NCI-H1417 treated with DMSO at 0.1 percent for 48 hours (cell line): Measurements from ENCODE around the gene CEP83.
"Not testable (repeated sequence)": the region's sequence is repeated elsewhere in the genome, so short reads cannot be mapped to it uniquely, and the experiment has no call there.

Source experiments
- DNase-seq: peaks from one replicate; lab custom pipeline; 2025; lab: John Stamatoyannopoulos, UW

Gene CEP83, protein sequence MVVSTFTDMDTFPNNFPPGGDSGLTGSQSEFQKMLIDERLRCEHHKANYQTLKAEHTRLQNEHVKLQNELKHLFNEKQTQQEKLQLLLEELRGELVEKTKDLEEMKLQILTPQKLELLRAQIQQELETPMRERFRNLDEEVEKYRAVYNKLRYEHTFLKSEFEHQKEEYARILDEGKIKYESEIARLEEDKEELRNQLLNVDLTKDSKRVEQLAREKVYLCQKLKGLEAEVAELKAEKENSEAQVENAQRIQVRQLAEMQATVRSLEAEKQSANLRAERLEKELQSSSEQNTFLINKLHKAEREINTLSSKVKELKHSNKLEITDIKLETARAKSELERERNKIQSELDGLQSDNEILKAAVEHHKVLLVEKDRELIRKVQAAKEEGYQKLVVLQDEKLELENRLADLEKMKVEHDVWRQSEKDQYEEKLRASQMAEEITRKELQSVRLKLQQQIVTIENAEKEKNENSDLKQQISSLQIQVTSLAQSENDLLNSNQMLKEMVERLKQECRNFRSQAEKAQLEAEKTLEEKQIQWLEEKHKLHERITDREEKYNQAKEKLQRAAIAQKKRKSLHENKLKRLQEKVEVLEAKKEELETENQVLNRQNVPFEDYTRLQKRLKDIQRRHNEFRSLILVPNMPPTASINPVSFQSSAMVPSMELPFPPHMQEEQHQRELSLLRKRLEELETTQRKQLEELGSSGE

DNA sequence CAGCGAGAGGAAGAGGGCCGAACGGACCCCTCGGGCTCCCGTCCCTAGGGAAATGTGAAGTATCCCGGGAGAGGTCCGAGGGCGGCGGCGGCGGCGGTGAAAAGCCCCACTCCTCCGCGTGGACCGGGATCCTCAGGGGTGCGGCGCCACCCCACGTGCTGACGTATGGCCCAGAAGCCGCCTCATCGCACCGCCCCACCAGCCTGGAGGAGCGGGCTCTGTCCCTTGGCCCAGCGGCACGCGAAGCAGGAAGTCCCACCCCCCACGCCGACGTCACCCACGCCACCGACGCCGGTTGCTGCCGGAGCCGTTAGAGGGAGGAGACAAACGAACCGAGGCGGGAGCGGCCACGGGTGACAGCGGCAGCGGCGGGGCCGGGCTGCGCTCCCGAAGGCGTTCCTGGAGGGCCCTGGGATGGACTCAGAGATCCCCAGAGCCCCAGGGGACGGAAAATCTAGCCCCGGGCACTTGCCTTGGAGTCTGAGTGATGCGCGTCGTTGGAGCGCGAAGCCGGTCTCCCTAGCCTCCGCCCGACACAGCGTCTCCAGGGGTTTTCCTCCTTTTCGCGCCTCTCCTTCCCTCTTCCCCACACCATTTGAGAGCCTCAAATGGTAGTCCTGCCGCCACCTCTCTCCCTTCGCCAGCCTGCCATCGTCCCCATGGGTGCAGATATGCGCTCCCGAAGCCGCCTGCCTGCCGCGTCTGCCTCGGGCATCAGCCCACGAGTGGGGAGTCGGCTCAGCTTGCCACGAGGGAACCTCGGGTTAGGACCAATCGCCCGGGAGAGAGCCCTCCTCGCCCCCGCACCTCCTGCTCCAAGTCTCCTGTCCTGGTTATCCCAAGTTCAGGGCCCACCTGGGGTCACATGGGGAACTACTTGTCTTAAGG lies at the start of gene CEP83:
TSS of gene CEP83 (minus strand) at position 140 of the 888 bp plus-strand sequence. CDS start 47,377 bp downstream, outside the sequence.
- peak; percentile 76 for DNase-seq

DNA sequence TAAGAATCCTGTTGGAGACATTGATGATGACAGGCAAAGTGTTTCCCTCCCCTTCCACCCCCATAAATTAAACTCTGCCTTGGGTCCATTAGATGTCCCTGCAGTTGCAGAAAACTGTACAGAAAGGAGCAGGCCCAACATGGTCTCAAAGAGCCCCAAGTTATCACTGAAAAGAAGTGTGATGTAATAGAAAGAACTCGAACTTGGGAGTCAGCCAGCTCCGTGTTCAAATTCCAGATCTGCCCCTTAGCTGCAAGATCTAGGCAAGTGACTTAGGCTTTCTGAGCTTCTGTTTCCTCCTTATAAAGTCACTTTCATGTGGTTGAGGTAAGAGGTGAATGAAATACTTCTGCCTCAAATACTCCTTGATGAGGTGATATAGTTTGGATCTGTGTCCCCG lies 49.6 kb upstream of the CEP83 start:
- DNase-seq, result no peak

DNA sequence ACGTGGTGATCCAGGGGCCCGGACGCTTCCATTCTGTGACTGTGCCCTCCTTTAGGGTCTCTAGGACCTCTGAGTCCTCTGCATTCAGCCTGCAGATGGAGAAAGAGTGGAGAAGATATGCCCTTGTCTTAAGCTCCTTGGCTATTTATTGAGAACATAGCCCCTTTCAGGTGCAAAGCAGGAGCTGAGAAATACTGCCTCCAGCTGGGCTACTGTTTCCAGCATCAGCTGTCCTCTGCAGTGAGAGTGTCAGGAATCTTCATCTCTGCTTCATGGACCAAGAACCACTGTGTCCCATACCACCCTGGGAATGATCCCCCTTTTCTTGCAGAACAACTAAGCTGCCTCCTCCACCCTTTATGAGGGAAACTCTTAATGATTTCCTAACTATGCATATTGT lies 47.8 kb upstream of the CEP83 start:
- no peak for DNase-seq

DNA sequence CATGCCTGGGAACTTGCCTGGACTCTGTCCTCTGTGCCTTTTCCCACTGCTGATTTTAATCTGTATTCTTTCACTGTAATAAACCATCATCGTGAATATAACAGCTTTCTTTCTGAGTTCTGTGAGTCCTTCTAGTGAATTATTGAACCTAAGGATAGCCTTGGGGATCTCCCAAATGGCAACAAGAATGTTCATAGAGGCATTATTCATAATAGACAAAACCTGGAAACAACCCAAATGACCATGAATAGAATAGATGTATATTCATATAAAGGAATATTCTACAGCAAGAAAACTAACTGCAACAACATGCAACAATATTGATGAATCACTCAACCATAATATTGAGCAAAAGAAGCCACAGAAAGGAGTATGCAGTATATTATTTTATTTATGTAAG lies 44.7 kb upstream of the CEP83 start:
- DNase-seq, result no peak

DNA sequence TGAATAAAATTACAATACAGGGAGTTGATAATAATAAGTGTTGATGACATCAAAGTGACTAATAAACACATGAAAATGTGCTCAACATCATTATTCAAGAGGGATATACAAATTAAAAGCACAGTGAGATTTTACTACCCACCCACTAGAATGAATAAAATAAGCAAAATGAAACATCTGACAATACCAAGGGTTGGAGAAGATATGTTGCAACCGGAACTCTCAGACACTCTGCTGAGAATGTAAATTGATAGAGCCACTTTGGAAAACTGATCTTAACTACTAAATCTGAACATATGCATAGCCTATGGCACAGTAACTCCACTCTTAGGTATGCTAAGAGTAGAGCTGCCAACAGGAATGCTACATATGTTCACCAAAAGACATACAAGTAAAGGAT lies 44.0 kb upstream of the CEP83 start:
- no peak for DNase-seq

DNA sequence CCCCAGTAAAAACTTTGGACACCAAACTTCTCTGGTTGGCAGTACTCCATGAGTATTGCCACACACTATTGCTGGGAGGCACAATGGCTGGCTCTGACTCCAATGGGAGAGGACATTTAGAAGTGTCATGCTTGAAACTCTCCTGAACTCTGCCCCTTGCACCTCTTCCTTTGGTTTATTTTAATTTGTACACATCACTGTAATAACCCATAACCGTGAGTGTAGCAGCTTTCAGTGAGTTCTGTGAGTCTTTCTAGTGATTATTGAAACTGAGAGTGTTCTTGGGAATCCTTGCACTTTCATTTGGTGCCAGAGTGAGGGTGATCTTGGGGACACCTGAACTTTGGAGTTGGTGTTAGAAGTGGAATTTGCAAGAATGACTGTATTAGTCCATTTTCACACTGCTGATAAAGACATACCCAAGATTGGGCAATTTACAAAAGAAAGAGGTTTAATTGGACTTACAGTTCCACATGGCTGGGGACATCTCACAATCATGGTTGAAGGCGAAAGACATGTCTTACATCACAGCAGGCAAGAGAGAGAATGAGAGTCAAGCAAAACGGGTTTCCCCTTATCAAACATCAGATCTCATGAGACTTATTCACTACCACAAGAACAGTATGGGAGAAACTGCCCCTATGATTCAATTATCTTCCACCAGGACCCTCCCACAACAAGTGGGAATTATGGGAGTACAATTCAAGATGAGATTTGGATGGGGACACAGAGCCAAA lies 41.3 kb upstream of the CEP83 start:
- DNase-seq, result no peak

DNA sequence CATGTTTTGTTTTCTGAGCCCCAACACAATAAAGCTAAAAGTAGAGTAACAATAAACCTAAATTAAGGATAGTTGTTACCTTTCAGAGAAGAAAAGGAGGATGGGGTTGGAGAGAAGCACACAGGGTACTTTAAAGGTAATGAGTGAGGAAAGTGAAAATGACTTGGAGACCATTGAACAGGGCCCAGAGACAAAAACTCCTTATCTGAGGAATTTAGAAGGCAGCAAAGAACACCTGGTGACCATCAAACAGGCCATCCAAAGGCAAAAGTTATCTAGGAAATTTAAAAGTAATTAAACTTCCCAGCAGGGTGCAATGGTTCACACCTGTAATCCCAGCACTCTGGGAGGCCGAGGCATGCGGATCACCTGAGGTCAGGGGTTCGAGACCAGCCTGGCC lies 39.0 kb upstream of the CEP83 start:
- DNase-seq, result no peak

DNA sequence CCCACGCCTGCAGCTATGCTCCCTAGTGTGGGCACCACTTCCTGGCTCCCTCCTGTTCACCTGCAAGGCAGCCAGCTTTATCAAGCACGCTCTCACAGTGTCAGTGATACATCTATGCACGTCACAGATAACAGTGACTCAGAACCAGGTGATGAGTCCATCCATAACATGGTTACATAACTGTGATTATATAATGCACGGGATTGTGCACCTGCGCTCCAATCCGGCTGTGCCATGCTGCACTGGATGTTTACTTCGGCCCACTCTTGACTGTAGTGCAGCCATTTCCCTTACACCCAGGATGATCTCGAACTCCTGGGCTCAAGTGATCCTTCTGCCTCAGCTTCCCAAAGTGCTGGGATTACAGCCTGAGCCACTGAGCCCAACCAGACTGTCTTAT lies 38.4 kb upstream of the CEP83 start:
- no peak for DNase-seq

DNA sequence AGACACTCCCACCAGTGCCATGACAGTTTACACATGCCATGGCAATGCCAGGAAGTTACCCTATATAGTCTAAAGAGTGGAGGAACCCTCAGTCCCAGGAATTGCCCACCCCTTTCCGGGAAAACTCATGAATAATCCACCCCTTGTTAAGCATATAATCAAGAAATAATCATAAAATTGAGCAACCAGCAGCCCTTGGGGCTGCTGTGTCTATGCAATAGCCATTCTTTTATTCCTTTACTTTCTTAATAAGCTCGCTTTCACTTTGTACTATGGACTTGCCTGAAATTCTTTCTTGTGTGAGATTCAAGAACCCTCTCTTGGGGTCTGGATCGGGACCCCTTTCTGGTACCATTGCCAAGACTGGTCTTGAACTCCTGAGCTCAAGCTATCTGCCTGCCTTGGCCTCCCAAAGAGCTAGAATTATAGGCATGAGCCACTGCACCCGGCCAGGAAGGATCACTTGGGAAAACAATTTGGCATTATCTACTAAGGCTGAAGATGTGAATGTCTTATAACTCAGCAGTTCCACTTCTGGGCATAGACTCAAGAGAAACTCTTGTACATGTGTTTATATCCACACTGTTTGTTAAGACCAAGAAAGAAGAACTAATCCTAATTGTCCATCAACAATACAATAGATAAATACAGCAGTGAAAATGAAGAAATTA lies 35.9 kb upstream of the CEP83 start:
- DNase-seq, result no peak

DNA sequence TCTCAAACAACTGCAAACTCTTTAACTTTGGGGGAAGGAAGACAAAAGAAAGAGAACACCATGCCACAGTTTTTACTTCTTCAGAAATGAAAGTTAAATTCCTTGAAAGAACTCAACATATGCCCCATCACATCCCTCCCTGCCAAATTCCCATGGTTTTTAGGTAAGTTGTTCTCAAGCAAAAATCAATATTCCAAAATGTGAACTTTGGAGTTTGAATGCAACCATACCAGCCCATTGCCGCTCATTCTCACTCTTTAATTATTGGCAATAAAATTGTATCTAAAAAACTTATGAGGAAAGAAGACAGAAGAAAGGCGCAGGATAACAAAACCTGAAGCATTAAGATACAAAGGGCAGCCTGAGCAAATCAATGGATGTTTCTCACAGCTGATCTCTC lies 31.8 kb upstream of the CEP83 start:
- no peak for DNase-seq

DNA sequence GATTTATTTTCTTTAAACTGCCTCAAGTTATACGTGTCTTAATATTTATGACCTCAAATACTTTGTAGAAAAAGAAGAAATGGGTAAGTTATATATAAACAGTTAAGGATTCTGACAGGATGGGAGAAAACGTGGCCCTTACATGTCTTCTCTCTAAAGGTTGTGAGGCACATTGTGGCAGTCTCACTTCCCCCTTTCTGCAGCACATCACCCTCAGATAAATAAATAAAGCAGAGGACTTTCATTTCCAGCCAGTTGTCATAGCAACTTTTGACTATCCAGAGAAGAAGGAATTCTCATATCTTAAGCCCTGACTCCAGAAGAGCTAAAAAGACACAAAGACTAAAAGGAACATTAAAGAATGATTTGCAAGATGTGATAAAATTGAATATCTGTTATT lies 28.8 kb upstream of the CEP83 start:
- no peak for DNase-seq

DNA sequence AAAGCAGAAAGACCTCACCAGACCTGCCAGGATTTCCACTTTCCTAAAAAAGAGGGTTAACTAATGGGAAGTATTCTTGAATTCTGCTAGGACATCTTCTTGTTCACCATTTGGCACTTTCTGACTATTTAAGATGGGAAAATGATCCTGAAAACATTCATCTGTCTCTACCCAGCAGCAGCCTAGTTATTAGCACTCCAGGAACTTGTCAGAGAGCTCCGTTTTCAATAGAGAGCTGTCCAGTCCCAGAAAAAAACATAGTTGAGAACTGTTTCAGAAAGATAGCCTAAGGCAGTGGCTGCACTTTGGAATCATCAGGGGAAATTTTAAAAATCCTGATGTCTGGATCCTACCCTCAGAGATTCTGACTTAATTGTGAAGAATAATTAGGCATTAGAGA lies 22.1 kb upstream of the CEP83 start:
- DNase-seq, result no peak

DNA sequence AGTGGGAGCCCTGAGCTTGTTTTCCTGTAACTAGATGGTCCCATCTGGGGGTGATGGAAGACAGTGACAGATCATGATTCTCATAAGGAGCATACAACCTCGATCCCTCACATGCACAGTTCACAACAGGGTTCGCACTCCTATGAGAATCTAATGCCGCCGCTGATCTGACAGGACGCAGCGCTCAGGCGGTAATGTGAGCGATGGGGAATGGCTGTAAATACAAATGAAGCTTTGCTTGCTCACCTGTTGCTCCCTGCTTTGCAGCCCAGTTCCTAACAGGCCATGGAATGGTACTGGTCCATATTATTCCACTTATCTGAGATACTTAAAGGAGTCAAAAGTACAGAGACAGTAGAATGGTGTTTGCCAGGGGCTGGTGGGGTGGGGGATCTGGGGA lies 9.9 kb upstream of the CEP83 start:
- DNase-seq, result no peak

DNA sequence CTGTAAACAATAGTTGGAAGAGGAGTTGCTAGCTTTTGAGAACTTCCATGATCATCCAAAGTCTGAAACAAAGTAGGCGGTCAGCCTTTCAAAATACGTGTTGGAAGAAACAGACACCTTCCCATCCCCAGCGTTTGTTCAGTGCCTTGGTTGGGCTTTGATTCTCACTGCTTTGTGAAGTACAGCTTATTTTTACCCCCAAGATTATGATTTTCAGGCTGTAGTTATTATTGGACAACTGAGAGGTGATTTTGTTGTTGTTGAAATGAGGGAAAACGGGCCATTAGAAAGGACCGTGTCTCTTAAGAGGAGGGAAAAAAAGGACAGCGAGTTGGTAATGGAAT lies 921 bp upstream of the CEP83 start:
- DNase-seq, result no peak

DNA sequence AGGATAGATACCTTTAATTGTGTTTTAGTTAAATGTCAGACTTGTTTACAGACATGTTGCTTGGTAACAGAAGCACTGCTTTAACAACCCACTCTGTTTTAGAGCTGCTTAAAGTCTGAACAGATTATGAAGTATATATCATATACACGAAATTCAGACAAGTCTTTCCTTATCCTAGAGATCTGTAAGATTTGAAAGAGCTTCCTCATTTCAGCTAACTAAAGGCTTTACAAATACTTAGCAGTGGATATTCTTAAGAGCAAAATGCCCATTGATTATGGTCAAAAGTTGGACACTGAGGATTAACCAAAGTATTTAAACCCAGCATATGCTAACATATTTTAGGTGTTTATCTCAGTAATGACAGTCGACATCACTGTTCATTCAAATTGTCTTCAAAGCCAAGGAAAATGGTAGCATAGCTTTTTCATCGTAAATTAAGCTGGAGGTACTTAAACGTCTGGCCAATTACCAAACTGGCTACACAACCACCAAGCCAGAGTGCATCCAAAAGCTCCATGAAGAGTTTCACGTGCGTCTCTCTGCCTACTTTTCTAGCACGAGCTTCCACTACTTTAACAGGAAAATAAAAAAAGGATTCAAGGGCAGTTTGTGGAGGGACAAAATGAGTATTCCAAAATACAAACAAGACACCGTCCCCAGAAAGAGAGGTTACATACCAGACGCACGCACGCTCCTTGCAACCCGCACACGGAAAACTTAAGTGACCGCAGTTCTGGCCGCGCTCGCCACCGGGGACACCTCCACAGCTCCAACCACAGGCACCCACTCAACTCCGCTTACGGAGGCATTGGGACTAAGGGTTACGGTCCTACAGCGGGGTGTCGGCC lies 565 bp downstream of the CEP83 start:
- no peak for DNase-seq

DNA sequence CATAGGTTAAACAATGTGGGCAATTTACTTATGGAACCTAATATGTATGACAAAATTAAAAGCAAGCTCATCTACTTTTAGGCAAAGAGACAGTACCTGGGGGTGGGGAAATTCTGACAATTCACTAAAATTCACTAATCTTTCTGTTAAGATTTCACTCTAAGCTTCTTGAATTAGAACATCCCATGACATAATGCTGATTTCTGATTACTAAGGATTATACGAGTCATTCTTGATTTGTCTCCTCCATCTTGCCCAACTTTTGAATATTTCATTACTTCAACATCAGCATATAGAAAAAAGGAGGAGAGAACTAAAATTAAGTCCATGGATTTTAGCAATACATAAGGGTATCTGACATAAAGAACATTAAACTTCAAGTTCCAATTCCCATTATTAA lies 2.4 kb downstream of the CEP83 start:
- DNase-seq, result no peak

DNA sequence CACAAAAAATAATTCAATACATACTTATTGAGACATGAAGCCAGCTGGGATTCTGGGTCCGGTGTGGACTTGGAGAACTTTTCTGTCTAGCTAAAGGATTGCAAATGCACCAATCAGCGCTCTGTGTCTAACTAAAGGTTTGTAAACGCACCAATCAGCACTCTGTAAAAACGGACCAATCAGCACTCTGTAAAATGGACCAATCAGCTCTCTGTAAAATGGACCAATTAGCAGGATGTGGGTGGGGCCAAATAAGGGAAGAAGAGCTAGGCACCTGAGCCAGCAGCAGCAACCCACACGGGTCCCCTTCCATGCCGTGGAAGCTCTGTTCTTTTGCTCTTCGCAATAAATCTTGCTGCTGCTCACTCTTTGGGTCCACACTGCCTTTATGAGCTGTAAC lies 5.3 kb downstream of the CEP83 start:
- DNase-seq, result not testable (repeated sequence)

DNA sequence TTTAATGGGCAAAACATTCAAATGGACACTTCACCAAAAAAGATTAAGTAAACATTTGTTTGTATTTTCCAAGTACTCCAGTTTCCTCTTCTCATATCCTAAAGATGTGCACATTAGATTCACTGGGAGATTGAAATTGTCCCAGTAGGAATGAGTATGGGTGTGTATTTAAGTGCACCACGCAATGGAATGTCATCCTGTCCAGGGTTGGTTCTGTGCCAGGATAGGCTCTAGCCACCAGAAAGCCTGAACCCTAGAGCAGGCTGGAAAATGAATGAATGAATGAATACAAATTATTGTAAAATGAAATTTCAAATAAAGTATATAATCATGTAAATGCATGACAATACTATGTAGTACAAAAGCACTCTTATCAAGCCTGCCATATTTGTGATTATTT lies 14.0 kb downstream of the CEP83 start:
- DNase-seq, result no peak

DNA sequence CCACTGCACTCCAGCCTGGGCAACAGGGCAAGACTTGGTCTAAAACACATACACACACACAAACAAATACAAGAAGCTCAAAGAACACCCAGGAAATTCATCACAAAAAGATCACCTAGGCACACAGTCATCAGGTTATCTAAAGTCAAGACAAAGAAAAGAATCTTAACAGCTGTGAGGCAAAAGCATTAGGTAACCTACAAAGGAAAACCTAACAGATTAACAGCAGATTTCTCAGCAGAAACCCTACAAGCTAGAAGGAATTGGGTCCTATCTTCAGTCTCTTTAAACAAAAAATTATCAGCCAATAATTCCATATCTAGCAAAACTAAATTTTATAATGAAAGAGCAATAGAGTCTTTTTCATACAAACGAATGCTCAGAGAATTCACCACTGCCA lies 22.4 kb downstream of the CEP83 start:
- no peak for DNase-seq

DNA sequence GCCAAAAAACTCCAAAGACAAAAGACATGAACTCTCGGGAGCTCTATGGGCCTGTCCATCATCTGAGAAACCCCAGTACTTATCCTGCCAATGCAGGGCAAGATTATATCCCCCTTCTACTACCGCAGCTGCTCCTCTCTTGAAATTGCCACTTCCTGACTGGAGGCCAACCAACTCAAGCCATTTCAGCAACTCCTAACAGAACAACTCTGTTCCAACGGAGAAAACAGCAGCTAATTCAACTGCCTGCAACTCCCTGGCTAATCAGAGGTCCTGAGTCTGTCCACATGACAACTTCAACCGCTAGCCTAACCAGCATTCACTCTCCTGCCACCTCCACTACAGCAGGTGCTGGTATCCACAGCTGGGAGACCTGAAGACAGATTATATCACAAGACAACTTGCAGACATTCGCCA lies 24.1 kb downstream of the CEP83 start:
- no peak for DNase-seq

DNA sequence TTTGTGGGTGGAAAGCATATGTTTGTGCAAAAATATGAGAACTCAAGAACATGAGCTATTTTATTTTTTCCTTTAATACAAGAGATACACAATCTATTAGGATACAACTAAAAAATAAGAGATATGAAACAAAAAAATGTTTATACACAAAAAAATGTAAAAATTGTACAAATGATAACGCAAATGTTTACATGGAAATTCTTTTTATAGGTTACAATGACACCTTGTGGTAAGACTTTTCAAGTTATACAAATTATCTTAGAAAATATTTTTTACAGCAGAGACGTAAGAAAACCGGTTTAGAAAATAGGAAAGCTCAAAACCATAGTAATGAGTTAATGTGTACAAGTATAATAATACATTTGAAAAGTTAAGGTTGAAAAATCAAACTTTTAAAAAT lies 25.5 kb downstream of the CEP83 start:
- DNase-seq, result no peak
